HG02678 (cell line): Measurements from ENCODE around the gene NKAIN1.
"Not testable (repeated sequence)": the region's sequence is repeated elsewhere in the genome, so short reads cannot be mapped to it uniquely, and the experiment has no call there.

Experiments
- ATAC-seq: cut with Tn5 transposase; IDR thresholded peaks from one replicate; pipeline ENCODE4 v1.9.1; 2021; ENCODE audit warnings: mild to moderate bottlenecking, moderate library complexity; ENCODE audit not compliant: unreplicated experiment

Gene NKAIN1

DNA sequence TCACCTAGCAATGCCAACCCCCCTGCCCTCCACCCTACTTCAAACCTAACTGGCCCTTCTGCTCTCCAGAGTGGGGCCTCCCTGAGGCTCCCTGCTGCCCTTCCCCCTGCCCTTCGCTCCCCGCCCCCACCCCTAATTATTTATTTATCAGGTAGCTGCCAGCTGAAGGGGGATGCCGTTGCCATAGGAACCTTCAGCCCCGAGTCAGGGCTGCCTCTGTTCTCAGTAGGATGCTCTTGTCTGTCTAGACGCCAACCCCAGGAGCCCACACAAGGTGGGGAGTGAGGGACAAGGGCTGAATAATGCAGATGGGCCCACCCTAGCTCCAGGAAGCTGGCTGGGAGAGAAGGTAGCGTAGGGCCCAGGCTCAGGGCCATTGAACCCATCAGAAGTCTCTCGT, 41.1 kb downstream of the NKAIN1 start:
- ATAC-seq: no peak

DNA sequence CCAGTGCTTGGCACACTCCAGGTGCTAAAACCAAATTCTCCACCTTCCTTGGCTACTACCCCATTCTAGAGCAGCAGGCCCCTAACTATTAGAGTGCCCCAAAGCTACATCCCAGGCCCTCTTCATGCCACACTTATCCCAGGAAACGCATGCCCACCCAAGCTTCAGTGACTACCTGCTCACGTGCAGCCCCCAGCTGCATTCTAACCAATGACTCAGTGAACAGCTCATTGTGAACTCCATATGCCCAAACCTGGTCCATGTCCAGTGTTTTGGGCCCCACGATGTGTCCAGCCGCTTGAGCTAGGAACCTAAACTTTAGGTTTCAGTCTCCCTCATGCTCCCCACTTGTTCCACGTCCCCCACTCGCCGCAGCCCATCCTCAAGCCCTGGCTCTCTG, 41.5 kb downstream of the NKAIN1 start:
- ATAC-seq: no peak

DNA sequence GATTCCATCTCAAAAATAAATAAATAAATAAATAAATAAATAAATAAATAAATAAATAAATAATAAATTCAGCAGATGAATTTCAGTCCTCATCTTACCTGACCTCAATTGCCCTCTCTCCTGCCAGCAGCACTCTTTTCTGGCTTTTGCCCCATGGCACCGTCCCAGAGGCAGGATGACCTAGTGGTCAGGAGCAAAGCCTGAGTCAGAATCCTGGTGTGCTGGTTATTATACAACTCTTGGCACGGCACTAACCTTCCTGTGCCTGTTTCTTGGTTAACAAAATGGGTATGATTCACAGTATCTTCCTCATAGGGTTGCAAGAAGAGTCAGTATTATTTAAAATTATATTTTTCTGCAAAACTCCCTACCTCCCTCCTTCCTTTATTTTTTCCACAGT, 43.0 kb downstream of the NKAIN1 start:
- no peak for ATAC-seq

- ATAC-seq: not testable (repeated sequence)
Measured at GRCh38 chr1:31195267-31195666, 44.4 kb downstream of the NKAIN1 start.

- ATAC-seq: no peak
Measured at GRCh38 chr1:31193729-31194128, 46.0 kb downstream of the NKAIN1 start.

GRCh38 chr1:31191281-31191680, 48.4 kb downstream of the NKAIN1 start:
- ATAC-seq: no peak

GRCh38 chr1:31189696-31190674, 49.7 kb downstream of the NKAIN1 start:
- no peak for ATAC-seq

- ATAC-seq: no peak
Measured at GRCh38 chr1:31183927-31184554, 55.6 kb downstream of the NKAIN1 start.

GRCh38 chr1:31183126-31183525, 56.6 kb downstream of the NKAIN1 start:
- ATAC-seq: no peak

DNA sequence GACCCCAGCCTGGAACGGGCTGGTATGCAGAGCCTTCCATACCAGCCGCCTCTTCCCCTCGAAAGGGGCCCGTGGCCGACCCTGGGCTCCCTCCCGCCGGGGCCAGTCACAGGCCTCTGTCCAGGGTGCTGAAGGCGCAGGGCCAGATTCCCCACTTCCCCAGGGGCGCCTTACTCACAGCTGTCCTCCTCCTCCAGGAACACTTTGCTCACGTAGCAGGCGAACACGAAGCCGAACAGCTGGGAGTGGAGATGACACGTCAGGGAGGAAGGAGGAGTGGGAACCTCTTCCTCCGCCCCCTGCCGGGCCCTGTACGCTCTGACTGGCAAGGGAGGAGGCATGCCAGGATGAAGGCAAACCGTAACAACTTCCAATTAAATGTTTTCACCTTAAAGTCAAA, 57.3 kb downstream of the NKAIN1 start:
- ATAC-seq: no peak

GRCh38 chr1:31181515-31182343, 58.0 kb downstream of the NKAIN1 start:
- no peak for ATAC-seq

DNA sequence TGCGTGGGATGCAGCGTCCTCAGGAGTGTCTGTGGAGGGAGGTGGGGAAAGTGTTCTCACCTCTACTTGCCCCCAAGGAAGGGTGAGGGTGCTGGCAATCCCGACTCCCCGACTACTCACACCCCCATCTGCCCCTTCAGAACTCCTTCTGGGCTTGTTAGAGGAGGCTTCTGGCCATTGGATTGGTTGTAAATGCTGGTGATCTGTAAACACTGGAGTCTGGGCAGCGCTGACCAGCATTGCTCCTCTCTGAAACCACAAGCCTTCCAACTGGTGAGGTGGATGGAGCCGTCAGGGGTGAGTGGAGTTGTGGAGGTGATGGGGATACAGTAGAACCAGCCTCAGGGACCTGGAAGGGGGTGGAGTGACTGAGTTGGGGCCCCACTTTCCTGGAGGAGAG, 59.3 kb downstream of the NKAIN1 start:
- ATAC-seq: no peak

GRCh38 chr1:31176291-31176690, 63.4 kb downstream of the NKAIN1 start:
- ATAC-seq: not testable (repeated sequence)

- no peak for ATAC-seq
Measured at GRCh38 chr1:31170486-31170735, 69.3 kb downstream of the NKAIN1 start.

DNA sequence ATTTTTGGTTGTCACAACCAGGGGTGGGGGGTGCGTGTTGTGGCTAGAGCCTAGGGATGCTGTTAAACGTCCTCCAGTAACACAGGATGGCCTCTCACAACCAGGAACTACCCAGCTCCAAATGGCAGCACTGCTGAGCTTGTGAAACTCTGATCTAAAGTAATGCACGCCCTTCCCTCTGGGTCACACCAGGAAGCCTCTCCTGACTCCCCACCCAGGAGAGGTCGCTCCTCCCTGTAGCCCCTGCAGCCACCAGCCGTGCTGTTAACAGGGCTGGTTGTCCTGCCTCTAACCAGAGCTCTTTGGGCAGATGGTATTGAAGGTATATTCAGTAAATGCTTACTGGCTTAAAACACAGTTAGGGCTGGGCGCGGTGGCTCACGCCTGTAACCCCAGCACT, 73.2 kb downstream of the NKAIN1 start:
- no peak for ATAC-seq

- no peak for ATAC-seq
Measured at GRCh38 chr1:31164291-31164690, 75.4 kb downstream of the NKAIN1 start.

GRCh38 chr1:31163866-31164265, 75.8 kb downstream of the NKAIN1 start:
- ATAC-seq: no peak

GRCh38 chr1:31161571-31161970, 78.1 kb downstream of the NKAIN1 start:
- ATAC-seq: no peak

GRCh38 chr1:31159869-31160611, 79.6 kb downstream of the NKAIN1 start:
- ATAC-seq: no peak

GRCh38 chr1:31159323-31159722, 80.4 kb downstream of the NKAIN1 start:
- ATAC-seq: no peak
